GM21515 (cell line): ENCODE data around the gene SURF6.

Experiments used
- ATAC-seq: cut with Tn5 transposase; IDR thresholded peaks from one replicate; pipeline ENCODE4 v1.9.1; 2021; ENCODE audit not compliant: unreplicated experiment

The SURF6 gene

DNA sequence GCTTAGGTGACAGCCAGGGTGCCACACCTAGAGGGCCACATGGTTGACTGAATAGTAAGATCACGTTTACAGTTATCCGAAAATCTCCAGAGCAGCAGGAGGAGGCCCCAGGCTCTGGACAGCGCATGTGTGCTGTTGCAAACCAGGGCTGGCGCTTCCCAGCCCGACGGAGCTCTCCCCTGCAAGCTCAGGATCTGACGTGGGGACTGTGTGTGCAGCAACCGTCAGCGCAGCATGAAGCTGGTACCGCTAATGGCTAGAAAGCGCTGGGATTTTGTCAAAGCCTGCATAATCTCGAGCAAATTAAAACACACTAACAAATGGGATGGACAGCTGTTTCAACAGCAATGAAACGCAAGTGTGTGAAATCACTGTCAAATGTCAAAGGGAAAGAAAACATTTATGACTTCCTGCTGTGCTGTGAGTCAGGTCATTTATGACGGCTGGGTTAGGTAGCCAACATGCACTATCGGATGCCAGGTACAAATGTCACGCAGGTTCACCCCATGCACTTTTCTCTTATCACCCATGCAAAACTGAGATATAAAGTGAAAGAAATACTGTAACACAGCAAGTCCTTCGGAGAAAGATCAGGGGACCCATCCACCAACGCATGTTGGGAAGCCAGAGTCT, 32.4 kb upstream of the SURF6 start:
- no peak for ATAC-seq

DNA sequence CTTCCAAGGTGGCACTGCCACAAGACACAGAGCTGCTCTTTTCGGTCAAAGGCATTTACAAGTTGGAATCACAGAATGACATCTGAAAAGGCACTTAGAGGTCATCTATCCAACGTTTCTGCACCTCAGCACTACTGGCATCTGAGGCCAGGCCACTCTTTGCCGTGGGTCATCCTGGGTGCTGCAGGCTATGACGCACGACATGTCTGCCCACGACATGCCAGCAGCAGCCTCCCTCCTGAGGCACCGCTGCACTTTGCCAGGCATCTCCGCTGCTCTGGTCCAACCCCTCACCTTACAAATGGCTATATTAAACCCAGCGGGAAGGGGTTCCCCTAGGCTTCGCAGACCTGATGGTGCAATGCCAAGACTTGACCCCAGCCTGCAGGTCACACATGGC, 31.8 kb upstream of the SURF6 start:
- ATAC-seq = no peak

DNA sequence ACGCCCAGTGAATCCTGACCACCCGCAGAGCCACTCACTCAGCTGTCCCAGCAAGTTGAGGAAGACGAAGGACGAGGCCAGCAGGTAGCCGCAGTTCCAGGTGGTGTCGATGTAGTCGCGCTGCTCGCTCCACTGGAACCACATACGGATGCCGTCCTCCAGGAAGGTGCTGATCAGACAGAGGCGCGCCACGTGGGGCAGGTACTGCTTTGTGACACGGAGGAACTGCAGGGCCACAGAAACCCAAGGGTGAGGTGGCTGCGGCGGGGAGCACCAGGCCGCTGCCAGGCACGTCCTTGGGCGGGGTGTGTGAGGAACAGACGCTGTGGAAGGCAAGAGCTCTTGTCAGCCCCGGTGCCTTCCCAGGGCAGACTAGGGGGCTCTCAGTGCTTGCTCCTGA, 31.2 kb upstream of the SURF6 start:
- ATAC-seq = no peak

DNA sequence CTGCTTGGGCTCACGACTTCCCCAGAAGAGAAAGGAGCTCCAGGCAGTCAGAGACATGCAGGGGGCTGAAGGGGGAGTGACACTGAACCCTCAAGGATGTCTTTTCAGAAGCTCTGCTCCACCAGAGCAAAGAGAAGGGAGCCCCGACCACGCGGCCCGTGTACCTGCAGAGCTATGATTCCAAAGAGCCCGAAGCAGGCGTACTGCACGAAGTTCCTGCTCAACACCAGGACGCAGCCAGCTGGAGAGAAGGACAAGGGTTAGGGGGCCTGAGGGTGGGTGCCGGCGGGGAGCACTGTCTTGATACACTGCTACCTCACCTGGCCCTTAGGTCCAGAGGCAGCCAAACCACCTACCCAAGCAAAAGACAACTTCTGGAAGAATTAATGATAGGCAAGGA, 30.4 kb upstream of the SURF6 start:
- no peak for ATAC-seq

DNA sequence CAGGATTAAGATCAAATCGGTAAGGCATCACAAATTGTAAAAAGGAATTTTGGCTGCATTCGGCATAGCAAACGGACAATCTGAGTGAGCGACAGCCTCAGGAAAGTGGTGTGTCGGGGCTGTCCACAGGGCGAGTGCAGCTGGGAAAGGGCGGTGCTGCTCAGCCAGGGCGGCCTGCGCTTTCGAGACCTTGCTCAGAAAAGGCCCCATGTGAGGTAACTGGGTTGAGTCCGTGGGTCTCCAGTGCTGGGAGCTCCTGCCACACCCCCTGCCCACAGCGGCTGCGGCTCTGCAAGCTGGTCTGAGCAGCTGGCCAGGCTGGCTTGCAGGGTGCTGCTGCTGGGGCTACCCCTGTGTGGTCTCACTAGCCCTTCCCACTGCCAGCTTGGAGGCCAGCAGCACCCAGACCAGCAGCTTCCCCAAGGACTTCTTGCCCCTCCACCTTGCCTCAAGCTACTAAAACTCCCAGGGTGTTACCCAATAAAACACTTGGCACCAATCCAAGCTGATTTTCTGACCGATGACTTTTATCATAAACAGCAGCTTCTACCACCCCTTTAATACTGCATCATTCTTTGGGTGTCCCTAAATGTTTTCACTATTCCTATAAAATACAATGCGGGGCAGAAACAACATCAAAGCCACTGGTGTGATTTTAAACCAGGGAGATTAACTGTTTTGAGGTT, 26.5 kb upstream of the SURF6 start:
- ATAC-seq = no peak

DNA sequence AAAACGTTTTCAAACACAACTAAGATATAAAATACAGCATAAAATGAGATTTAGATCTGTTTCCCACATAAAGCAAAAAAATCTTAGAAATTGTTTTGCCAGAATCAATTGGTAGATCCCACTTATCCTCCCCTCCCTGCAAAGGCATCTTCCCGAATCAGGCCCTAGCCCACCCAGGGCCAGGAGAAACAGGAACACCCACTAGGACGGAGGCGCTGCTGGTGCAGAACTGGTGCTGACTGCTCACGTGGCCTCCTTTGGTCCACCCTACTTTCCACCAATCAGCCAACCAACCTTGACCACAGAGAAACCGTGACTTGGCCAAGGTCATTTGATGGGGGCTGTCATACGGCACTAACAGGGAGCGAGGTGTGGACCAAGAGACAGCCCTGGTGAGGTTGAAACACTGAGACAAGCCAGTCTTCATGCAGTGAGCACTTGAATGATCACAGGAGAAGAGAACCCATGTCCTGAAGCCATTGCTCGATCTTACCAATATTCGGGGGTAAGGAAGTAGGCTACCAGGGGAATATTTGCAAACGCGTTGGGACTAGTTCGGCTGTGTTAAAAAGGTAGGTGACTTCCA, 25.6 kb upstream of the SURF6 start:
- ATAC-seq = no peak

DNA sequence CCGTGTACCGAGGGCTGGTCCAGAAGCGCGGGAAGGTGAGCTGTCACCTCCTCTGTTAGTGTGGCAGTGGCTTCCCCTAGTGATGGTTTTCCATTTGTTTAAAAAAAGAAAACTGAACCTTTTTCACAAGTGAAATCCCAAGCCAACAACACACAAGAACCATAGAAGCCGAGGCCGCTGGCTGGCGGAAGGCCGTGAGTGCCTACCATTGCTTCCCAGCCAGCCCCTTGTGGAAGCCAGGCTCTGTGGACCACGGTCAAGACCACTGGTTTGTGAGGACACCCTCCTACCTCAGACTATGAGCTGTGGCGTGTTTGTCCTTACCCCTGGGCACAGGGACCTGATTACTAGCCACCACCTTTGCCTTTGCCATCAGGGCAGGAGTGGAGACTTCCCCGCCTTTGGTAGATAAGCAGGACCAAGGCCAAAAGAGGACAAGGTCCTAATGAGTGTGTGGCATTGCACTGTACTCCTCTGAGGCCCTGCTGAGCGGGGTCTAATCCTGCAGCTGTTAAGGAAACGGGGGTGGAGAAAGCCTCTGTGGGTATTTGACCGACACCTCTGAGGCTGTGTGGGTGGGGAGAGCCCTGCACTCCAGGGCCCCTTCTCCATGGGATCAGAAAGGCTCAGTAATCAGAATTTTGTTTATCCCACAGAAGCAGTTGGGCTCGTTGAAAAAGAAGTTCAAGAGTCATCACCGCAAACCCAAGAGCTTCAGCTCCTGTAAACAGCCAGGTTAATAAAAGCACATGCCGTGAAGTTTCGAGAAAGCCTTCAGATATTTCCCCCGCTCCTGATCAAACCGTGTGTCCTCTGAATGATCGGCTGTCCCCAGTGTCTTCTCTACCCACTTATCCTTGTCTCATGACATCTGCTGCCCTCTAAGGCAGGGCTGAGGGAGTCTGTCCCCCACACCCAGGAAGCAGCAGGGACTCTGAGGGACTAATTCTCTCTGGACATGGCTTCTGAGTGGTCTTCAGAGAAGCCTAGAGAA, 24.7 kb upstream of the SURF6 start:
- no peak for ATAC-seq

DNA sequence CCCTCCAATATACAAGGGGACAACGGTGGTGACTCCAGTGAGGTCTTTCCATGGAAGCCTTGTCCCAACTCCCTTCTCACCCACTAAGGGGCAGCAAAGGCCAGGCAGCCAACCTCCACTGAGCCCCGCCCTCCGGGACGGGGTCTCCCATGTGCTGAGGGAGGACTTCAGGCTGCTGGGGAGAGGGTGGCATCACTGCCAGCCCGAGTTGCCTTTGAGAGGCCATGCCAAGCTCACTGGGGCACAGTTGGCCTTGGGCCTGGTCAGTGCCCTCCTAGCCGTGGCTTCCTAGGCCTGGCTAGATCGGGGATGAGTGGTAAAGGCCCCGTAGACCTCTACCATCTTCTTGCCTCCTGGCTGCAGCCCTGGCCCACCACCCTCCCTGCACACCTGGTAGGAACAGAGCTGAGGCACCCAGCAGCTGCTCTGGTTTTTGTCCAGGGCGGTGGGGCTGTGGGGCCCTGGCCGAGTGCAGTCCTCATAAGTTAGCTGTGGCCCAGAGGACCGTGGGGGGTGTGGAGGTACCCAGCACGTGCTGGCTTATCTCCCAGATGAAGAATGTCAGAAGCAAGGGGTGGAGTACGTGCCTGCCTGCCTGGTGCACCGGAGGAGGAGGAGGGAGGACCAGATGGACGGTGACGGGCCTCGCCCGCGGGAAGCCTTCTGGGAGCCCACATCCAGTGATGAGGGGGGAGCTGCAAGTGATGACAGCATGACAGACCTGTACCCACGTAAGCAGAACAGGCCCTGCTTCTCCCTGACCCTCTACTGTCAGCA, 23.6 kb upstream of the SURF6 start:
- ATAC-seq = no peak

DNA sequence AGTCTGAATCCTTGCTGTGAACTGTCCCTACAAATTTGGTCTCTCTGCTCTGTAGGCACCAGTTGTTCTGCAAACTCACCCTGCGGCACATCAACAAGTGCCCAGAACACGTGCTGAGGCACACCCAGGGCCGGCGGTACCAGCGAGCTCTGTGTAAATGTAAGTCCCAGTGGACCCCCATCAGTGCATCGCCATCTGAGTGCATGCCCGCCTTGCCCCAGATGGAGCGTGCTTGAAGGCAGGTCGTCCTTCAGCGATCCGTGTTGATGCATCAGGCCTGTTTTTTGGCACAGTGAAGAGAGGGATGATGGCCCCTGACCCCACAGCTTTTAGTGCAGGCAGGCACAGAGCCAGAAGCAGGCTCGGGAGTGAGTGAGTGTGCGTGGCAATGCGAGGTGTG, 21.7 kb upstream of the SURF6 start:
- ATAC-seq = no peak

DNA sequence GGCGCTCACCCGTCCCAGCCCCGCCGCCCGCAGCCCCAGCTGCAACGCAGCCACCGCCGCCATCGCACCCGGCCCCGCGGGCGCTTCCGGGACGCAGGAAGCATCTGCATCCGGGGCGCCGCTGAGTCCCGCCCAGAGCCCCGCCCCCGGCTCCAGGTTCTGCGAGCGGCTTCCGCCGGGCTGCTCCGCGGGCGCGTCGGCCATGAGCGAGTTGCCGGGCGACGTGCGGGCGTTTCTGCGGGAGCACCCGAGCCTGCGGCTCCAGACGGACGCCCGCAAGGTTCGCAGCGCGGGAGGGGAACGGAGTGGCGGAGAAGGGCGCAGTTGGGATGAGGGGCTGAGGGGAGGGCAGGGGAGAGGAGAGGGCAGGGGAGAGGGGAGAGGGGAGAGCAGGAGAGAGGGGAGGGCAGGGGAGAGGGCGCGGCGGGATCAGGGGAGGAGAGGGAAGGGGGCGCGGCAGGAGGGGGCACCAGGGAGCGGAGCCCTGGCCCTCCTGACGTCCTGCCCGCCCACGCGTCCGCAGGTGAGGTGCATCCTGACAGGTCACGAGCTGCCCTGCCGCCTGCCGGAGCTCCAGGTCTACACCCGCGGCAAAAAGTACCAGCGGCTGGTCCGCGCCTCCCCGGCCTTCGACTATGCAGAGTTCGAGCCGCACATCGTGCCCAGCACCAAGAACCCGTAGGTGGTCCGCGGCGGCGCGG, 20.6 kb upstream of the SURF6 start, which contains the start of the genes SURF1 and SURF2:
SURF1 (minus strand) TSS at position 97 of the 701 bp plus-strand sequence; CDS start at position 63, 34 bp downstream.
SURF2 (plus strand) TSS at position 160 of the 701 bp plus-strand sequence; CDS start at position 203, 43 bp downstream.
- ATAC-seq = peak; percentile 52

DNA sequence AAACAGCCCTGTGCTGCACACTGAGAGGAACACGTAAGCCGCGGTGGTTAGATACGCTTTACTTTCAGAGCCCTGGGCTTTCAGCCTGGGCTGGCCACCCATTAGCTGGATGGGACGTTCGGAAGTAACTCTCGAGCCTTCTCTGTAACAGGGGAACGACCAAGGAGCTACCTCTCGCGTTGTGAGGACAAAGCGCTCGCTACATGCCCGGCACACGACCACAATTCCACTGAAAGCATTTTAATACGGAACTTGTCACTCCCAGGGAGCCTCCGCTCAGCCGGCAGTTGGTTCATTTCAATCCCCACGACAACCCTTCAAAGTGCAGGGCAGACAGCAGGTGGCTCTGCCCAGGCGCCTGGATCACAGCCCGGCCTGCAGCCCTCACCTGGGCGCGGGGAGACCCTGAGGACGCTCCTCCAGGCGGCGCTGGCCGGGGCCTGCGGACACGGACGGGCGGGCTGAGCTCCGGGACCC, 19.9 kb upstream of the SURF6 start:
- ATAC-seq = peak; percentile 25

DNA sequence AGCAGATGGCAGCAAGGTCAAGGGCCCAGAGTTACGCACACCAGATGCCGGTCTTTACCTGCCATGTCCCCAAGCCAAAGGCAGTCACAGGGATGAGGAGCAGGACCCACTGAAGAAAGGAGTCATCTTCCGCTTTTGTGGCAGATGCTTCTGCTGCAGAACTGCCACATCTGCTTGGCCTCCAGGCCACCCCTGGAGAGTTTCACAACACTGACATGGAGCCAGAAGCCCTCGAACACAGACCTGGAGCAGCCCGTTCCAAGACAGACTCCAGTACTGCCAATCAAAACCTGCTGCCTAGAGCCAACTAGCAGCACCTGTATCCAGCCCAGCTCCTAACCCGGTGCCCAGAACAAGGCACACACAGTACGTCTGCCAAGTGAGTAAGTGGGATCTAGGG, 18.8 kb upstream of the SURF6 start:
- ATAC-seq = no peak

DNA sequence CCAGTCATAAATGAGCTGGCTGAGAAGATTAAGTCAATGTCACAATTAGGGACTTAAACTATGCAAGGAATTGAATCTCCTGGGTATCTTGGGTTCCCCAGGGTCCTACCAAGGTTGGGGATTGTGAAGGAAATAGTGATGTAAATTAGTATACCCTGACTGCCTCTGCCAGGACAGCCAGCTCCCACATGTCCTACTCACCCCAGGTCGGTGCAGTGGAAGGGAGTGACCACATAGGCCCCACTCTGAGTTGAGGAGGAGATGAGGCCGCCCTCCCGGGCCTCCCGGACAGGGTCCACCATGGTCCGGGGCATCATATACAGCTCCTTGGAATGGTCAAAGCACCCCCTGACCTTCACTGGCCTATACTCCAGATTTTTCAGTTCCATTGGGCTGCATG, 17.6 kb upstream of the SURF6 start:
- no peak for ATAC-seq

DNA sequence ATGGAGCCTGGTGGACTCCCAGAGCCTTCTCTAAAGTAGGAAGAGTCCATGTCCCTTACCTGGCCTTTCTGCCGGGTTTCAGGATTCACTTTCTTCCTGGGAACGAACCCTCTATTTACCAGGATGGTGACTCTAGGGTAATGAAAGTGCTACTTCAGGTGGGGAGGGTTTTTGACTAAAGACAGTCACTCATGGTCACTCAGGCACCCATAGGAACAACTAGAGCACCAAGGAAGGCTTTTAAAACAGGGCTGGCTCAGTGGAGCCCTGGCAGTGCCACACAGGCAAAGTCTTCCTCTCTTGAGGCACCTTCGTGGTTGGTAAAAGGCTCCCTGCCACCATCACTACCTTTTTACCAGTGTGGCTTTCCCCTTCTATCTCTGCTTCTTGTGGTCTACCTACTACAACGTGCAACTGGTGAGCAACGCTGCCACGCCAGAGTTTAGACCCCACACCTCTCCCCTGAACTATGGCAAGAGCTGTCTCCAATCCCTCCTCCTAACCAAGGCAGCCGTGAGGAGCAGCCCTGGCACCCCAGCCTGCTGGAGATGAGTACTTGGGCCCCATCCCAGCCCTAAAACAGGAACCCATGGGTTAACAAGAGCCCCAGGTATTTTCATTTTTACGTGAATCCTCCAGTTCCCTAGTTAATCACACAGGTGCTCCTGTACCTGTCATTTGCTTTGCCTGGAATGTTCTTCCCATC, 16.8 kb upstream of the SURF6 start:
- no peak for ATAC-seq

DNA sequence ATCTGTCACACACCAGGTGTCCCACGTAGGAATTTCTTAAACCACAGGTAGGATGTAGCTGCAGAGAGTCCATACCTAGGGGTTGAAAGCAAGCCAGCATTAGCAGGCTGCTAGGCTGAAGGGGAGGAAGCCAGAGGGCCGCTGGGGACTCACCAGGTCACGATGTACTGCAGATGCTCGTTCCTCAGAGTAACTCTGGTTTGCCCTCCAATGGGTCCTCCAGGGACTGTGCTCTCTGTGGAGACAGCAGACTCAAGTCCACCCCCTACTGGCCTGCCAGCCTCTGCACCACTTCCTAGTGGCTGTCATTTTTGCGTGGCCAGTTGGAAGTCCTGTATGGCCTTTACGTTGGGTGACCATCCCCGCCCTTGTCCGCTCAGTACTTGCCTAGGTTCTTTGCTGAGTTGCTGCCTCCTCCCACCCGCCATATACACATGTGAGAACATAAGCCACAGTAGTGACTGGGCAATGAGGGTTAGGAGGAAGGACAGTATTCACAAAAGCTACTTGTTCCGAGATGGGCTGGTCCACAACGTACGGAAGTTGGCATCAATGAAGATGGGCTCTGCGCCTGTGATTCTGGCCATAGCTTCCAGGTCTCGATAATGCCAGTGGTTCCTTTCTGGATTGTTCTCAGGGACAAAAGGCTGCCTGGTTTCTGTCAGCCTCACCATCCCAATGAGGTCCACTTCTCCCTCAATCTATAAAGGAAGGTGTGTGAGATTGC, 16.1 kb upstream of the SURF6 start:
- ATAC-seq = no peak

DNA sequence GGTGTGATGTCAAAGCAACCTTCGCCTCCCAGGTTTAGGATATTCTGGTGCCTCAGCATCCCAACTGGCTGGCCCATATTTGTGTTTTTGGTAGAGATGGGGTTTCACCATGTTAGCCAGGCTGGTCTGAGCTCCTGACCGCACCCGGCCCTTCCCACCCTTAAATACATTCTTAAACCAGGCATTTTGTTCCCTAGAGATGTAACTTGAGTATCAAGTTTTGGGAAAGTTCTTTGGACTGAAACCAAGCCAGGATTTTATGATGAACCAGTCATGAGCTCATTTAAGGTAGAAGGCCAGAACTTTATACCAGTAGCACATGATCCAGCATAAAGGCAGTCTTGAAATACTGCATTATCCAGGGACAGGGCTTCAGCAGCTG, 15.5 kb upstream of the SURF6 start:
- no peak for ATAC-seq

DNA sequence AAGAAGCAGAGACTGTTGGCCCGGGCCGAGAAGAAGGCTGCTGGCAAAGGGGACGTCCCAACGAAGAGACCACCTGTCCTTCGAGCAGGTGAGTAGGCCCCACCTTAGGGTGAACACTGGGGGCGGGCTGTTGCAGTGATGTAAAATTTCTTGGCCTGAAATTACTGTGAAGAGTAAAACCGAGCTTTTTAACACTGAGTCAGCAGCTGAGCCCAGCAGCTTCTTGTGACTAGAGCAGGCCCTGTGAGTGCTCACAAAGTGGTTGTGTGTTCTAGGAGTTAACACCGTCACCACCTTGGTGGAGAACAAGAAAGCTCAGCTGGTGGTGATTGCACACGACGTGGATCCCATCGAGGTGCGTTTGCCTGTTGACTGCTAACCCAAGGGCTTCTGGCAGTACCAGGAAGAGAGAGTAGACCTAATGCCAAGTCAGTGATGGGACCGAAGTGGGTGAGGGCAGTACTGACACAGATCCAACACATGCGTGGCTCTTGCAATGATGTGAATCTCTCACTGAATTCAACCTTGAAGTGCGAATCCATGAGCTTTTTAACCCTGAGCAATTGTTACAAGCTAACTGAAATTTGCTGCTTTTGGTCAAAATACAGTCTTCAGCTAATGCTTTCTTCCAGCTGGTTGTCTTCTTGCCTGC, 14.1 kb upstream of the SURF6 start:
- ATAC-seq = no peak
